Superior temporal gyrus (tissue), 1 donor: ENCODE results near the gene TDRKH.
"Not testable (repeated sequence)": the region's sequence is repeated elsewhere in the genome, so short reads cannot be mapped to it uniquely, and the experiment has no call there.

Experiments used
- DNase-seq: peaks from one replicate; pipeline ENCODE4 v3.0.0-alpha.2; 2016; ENCODE audit errors: extremely low spot score

TDRKH gene

GRCh38 chr1:151802372-151802771 lies 12.1 kb upstream of the TDRKH start:
- DNase-seq: no peak

- no peak for DNase-seq
Measured at GRCh38 chr1:151801846-151802245, 11.5 kb upstream of the TDRKH start.

- DNase-seq: no peak
Measured at GRCh38 chr1:151801310-151801820, 11.1 kb upstream of the TDRKH start.

GRCh38 chr1:151800830-151801229 lies 10.5 kb upstream of the TDRKH start:
- no peak for DNase-seq

- DNase-seq: peak; percentile 30
Measured at GRCh38 chr1:151799179-151800022, 9.1 kb upstream of the TDRKH start.

GRCh38 chr1:151798571-151798970 lies 8.3 kb upstream of the TDRKH start:
- no peak for DNase-seq

GRCh38 chr1:151790940-151791651 lies 796 bp upstream of the TDRKH start:
- DNase-seq: no peak

- DNase-seq: no peak
Measured at GRCh38 chr1:151787689-151788088, 2.6 kb downstream of the TDRKH start.

- no peak for DNase-seq
Measured at GRCh38 chr1:151783796-151784195, 6.5 kb downstream of the TDRKH start.

GRCh38 chr1:151782741-151783140 lies 7.6 kb downstream of the TDRKH start:
- no peak for DNase-seq

GRCh38 chr1:151782026-151782425 lies 8.3 kb downstream of the TDRKH start:
- not testable (repeated sequence) for DNase-seq

GRCh38 chr1:151780736-151781135 lies 9.6 kb downstream of the TDRKH start:
- DNase-seq: not testable (repeated sequence)

- DNase-seq: no peak
Measured at GRCh38 chr1:151779852-151780251, 10.4 kb downstream of the TDRKH start.

- DNase-seq: no peak
Measured at GRCh38 chr1:151777317-151777716, 13.0 kb downstream of the TDRKH start.

- DNase-seq: no peak
Measured at GRCh38 chr1:151776665-151777062, 13.6 kb downstream of the TDRKH start.

GRCh38 chr1:151775894-151776664 lies 14.2 kb downstream of the TDRKH start:
- no peak for DNase-seq

GRCh38 chr1:151774256-151774922 lies 15.9 kb downstream of the TDRKH start:
- DNase-seq: no peak

- DNase-seq: no peak
Measured at GRCh38 chr1:151773702-151774101, 16.6 kb downstream of the TDRKH start.

GRCh38 chr1:151769270-151769669 lies 21.0 kb downstream of the TDRKH start:
- not testable (repeated sequence) for DNase-seq

- DNase-seq: not testable (repeated sequence)
Measured at GRCh38 chr1:151768351-151769066, 21.8 kb downstream of the TDRKH start.

GRCh38 chr1:151763990-151764389 lies 26.3 kb downstream of the TDRKH start:
- DNase-seq: no peak
